Fibroblast of skin of abdomen (primary cell): Measurements from ENCODE around the gene MAST3.
"Not testable (repeated sequence)": the region's sequence is repeated elsewhere in the genome, so short reads cannot be mapped to it uniquely, and the experiment has no call there.

Source experiments
- DNase-seq: peaks from one replicate; pipeline ENCODE4 v3.0.0-alpha.2; 2013

The MAST3 gene

DNA sequence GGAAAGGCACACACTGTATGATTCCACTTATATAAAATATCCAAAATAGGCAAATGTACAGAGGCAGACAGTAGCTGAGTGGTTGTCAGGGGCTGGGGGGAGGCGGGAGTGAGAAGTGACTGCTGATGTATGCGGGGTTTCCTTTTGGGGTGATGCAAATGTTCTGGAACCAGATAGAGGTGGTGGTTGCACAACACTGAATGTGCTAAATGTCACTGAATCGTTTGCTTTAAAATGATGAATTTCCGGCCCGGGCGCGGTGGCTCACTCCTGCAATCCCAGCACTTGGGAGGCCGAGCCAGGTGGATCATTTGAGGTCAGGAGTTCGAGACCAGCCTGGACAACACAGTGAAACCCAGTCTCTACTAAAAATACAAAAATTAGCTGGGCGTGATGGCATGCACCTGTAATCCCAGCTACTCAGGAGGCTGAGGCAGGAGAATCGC lies 8.5 kb upstream of the MAST3 start:
- DNase-seq, result not testable (repeated sequence)

DNA sequence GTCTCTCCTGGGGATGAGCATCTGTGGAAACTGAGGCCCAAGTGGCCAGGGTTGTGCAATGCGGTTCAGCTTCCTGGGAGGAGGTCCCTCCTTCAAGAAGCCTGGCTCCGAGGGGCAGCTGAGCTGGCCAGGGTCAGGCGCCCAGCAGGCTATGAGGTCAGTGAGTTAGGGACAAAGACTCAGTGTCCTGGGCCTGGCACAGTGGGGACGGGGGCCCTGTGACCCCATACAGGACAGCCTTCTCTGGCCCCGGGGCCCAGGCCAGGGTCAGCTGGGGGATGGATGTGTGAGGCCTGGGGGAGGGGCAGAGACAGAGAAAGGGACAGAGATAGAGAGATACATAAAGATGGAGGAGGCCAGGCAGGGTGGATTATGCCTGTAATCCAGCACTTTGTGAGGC lies 7.9 kb upstream of the MAST3 start:
- no peak for DNase-seq

DNA sequence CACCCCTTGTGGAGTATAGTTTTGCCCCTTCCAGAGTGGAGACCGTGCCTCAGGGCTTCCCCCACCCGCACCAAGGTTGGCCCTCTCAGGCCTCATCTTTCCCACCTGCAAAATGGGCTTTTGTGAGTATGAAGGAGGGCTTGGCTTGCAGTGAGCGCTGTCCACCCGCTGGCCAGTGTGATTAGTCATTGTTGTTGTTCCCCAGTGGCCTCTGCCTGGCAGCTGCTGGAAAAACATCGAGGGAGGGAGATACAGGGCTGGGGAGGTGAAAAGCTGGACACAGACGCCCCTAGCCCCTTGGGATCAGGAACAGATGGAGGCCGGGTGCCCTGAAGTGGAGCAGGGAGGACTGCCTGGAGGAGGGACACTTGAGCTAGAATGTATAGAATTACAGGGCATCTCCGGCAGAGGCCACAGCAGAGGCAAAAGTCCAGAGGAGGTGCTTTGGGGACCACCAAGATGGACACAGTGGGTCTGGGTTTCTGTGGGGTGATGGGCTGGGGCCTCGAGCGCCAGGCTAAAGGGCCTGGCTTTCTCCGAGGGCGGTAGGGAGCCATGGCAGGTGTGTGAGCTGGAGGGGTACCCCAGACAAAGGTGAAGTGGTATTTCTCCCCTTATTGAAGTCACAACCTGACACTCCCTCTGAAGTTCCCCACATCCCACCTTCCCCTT lies 6.9 kb upstream of the MAST3 start:
- no peak for DNase-seq

DNA sequence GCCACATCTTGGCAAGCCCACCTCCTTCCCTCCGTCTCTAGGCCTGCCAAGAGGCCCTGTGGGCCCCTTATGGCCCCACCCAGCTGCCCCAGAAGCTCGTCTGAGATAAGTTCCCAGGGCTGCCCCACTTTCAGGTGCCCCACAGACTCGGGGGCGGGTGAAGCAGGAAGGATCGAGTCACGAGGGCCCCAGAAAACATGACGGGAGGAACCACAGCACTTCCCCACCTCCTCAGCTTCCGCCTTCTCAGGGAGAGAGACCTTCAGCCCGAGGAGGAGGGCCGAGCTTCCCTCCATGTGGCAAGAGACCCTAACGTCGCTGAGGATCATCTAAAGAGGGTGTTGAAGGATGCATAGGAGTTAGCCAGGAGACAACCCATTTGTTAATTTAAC lies 6.4 kb upstream of the MAST3 start:
- no peak for DNase-seq

DNA sequence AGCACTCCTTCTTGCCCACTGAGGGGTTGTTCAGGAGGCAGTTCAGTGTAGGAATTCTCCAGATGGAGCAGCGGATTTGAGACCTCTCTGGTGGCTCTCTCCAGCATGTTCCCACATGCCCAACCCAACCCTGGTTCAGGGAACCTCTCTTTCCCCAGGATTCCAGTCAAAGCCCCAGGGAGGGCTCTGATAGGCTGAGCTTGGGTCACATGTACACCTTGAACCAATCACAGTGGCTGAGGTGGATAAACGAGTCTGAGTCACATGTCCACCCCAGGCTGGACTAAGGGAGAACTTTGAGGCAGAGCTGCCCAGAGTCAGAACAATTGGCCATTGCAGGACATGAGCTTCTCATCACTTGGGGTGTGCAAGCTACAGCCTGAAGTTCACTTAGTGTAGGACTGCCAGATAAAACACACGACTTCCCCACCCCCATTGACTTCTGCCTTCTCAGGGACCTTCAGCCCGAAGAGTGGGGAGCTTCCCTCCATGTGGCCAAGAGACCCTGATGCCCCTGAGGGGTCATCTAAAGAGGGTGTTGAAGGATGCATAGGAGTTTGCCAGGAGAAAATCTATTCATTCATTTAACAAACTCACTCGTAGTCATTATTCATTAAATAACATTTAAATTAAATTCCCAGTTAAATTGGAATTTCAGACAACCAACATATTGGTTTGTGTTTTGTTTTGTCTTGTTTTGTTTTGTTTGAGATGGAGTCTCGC lies 4.0 kb upstream of the MAST3 start:
- DNase-seq, result no peak

DNA sequence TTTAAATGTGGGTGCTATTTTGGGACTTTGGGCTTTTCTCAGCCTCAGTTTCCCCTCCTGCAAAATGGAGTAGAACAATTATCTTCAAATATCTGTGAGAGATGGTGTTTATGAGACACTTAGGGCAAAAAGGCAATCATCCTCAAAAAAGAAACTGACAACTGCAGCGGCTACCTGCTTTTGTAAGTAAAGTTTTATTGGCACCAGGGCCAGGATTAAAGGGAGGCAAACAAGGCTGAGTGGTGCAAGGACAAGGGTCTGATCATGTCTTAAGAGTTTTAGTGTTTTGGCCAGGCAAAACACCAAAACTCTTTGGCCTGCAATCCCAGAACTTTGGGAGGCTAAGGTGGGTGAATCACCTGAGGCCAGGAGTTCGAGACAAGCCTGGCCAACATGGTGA lies 1.3 kb upstream of the MAST3 start:
- no peak for DNase-seq

DNA sequence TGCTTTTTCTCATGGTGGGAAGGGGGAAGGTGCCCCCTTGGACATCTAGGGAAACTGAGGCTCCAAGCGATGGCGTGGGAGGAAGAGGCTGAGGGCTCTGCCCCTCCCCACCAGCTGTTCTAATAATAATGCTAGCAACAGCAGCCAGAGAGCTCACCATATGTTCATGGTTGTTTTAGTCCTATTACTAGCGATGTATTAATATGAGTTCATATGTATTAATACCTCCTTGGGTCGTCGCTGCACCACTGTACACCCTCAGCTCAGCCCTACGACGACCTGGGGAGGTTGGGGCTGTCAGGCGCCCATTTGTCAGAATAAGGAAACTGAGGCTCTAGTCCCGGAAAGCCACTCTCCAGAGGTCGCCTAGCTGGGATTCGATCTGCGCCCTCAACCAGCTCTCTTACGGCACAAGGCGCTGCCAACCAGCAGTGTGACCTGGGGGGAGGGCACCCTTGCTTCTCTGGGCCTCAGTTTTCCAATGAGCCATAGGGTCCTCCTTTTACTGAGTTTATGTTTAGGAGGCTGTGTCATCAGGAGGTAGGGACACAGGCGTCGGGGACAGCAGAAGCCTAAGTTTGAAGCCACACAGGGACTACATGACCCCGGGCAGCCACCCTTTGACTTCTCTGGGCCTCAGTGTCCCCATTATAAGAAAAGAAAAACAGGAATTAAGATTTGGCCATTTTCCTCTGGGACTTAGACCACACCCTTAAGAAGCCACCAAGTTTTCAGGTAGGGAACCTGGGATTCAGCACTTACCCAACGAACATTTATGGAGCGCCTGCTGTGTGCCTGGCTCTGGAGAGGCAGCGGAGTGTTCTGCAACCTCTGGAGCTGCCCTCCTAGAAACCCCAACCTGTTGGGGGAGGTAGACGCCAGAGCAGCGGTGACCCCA lies 664 bp downstream of the MAST3 start:
- no peak for DNase-seq

DNA sequence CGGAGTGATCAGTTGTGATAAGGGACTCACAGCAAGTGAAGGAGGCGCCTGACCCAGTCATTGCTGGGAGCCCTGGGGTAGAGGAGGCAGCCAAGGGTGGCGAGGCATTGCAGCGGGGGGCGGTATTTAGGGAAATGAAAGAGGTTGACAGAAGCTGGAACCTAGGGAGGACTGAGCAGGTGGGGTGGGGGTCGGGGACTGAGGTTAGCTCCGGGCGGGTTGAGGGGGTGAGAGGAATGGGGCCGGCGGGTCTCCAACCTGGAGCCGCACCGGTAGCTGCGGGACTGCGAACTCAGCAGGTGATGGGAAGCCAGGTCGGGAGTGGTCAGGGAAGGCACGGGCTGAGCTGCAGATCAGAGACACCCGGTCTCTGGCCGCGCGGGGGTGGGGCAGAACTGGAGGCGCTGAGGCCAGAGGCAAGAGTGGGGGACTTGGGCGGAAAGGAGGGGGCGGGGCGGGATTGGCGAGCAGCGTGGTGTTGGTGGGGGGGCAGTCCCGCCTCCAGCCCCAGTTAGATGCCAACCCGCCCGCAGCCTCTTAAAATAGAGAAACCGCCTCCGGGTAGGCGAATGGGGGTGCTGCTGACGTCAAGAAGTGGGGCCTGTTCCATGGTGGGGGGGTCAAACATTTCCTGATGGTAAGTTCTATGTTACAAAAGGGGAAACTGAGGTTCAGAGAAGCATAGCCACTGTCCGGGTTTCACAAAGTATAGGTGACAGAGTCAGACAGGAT lies 1.5 kb downstream of the MAST3 start:
- no peak for DNase-seq

DNA sequence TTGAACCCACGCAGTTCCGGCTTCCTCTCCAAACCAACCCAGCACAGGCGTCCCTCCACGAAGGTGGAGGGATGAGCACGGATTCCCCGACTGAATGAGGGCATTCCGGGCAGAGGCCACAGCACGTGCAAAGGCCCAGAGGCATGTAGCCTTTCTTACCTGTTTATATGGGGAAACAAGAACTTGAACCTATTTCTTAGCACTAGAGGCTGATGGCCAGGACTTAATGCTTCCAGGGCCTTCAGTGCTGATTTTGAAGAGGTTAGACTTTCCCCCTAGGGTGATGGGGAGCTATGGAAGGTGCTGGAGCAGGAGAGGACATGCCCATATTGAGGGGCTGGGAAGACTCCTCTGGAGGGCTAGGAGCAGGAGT lies 2.0 kb downstream of the MAST3 start:
- DNase-seq, result no peak

DNA sequence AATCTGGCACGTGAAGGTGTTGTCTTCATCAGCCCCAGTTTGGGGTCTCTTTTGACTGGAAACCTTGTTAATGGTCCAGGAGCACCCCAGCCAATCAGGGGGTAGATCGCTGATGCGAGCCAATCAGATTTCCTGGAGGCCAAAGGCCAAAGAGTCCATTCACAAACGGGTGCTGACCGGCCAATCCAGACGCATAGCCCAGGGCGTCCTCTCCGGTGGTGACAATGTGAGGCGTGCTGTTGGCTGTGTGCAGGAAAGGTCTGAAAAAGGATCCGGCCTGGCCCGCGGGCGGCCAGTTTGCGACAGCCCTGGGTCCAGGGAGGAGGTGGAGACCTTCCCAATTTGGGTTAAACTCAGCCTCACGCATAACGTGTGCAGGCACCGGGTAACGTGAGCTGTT lies 3.1 kb downstream of the MAST3 start:
- DNase-seq, result no peak

DNA sequence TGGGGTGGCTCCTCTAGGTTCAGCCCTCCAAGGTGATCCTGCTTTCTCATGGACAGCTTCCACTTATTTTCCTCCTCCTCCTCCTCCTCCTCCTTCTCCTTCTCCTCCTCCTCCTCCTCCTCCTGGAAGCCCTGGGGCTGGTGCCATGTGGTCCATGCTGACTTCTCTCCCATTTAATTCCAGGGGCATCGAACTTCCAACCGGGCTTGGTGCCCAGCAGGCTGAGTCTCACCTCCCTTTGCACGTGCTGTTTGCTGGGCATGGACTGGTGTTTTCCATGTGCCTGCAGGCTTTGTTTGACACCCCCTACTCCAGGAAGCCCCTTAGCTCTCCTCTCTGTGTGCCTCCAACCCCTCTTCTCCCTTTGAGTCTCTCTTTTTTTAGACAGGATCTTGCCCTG lies 3.7 kb downstream of the MAST3 start:
- no peak for DNase-seq

DNA sequence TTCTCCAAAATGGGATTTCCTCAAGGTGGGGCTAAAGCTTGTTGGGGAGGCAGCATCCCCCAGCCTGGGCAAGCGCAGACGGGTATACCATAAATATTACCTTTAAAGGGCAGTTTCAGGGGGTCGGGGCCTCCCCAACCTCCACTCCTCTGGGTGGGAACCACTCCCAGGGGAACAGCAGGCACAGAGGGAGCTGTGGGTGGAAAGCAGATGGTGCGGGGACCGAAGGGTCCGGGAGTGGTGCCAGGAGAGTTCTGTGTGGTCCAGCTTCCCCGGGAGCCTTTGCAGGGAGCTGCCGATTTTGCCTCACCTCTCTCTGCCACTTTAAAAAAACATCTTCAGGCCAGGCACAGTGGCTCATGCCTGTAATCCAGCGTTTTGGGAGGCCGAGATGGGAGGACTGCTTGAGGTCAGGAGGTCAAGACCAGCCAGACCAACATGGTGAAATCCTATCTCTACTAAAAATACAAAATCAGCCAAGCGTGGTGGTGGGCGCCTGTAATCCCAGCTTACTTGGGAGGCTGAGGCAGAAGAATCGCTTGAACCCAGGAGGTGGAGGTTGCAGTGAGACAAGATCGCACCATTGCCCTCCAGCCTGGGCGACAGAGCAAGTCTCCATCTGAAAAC lies 5.5 kb downstream of the MAST3 start:
- no peak for DNase-seq

DNA sequence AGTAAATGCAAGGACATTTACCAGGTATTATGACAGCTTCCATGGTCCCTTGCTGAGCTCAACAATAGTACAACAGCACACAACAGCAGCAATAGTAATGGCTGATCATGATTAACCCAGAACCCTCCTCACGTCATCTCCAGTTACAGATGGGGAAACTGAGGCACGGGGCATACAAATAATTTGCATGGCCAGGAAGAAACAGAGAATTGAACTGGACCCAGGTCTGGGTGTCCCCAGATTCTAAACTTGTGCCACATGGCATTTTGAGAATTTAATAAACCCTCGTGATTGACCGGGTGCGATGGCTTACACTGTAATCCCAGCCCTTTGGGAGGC lies 7.2 kb downstream of the MAST3 start:
- no peak for DNase-seq

DNA sequence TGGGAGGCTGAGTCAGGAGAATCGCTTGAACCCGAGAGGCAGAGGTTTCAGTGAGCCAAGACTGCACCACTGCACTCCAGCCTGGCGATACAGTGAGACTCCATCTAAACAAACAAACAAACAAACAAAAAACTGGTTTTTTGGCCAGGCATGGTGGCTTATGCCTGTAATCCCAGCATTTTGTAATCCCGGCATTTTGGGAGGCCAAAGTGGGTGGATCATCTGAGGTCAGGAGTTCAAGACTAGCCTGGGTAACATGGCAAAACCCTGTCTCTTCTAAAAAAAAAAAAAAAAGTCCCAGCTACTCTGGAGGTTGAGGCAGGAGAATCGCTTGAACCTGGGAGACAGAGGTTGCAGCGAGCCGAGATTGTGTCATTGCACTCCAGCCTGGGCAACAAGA lies 7.7 kb downstream of the MAST3 start:
- not testable (repeated sequence) for DNase-seq

DNA sequence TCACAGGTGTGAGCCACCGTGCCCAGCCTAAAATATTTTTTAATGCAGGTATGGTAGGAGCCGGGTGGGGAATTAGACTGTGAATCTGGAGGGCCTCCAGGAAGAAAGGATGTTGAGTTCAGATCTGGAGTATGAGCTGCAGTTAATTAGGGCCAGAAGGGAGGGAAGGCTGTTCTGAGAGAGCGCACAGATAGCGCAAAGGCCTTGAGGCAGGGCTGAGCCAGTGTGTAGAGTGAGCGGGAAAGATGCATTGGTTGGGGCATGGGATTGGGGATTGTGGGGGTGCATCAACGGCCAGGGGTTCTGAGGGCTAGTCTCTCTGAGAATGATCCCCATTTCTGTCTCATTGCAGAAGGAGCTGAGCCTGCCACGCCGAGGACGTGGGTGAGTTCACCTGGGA lies 9.7 kb downstream of the MAST3 start:
- no peak for DNase-seq

DNA sequence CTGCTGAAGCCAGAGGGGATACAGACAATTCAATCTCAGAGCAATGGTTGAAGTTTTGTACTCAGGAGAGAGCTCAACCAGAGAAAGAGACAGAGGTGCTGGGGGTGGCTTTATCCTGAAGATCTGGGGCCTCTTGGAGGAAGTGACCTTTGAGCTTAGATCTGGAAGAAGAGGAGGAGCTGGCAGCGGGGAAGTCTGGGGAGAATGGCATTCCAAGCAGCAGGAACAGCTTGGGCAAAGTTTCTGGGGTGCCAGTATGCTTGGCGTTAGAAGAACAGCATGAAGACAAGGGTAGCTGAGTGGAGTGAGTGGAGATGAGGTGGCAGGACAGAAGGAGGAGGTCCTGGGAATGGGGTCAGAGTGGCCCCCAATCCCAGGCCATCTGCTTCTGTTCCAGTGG lies 11.3 kb downstream of the MAST3 start:
- DNase-seq, result no peak

DNA sequence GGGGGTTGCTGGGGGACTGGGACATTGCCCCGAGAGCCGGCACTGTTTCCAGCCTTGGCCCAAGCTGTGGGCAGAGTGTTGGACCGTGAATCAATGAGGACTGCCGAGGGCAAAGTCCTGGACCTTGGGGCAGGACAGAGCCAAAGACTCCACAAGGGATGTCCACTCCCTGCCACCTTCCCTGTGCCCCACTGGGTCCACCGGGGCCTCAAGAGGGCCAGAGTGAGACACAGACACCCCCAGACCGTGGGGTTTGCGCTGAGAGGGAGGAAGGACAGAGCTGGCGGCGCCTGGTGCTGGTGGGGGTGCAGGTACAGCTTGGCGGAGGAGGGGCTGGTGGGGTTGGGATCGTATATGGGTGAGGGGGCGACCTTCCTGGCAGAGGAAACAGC lies 11.8 kb downstream of the MAST3 start:
- DNase-seq, result no peak

DNA sequence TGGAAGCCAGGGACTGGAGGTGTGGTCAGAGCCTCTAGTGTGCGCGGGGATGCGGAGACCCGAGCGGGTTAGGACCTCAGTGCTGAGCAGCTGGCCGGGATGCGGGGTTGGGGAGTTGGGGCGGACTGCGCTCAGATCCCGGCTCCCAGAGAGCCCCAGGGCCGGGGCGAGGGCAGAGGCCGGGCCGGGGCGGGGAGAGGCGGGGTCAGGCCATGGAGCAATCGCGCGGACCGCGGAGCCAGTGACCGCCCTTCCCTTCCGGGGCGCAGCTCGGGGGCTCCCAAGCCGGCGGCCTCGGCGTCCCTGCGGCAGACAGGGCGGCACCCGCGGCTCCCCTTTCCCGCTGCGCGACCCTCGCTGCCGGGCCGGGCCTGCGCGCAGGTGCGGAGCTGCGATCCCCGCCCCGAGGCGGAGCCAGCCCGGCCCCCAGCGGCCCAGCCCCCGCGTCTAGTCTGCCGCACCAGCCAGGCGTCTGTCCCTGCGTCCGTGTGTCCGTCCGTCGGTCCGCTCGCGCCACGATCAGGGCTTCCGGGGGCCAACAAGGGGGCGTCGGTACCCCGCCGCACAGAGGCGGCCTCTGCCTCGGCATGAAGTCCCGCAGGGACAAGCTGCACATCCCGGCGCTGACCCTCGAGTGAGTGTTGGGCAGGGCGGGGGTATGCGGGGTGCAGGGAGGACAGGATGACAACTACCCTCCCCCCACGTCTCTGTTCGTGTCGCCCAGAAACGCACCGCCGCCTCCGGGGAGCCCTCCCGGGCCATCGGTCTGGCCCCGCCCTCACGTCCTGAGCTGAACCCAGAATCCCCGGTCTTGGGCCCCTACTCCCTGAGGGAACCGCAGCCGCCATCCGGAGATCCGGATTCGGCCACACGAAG lies 12.4 kb downstream of the MAST3 start:
- DNase-seq, result no peak

DNA sequence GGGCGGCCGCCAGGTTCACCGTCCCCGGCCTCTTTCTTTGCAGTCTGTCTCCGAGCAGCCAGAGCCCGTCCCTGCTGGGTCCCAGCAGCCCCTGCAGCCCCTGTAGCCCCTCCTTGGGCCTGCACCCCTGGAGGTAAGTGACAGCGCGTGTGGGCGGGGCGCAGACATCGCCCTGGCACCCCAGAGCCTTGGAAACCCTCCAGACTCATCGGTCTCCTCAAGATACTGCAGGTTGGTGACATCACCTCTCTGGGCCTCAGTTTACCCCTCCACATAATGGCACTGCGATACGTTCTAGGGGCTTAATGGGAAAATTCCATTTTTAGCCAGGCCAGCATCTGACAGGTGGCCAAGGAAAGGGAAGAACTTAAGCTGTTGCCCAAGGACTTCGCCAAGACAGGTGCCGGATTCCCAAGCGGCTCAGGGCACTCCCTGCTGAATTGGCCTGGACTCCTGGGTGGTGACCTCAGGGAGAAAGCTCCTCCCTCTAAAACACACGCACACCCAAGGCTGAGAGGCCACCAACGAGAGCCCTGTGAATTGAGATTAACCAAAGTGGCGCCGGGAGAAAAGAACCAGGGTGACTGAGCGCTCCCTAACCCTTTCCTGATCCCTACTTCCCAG lies 13.1 kb downstream of the MAST3 start:
- DNase-seq, result no peak

DNA sequence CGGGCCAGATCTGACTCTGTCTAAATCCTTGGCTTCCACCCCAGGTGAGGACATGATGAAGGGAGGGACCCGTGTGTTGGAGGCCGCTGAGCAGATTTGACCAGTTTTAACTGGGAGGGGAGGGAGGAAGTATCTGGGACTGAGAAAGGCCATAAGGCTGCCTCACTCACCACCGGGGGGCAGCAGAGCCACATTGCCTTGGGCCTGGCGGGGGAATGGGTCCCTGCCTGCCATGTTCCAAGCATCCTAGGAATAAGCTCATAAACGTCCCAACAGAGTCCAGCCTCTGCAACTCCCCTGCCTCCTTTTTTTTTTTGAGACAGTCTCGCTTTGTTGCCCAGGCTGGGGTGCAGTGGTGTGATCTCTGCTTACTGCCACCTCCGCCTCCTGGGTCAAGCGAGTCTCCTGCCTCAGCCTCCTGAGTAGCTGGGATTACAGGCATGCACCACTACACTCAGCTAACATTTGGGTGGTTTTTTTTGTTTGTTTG lies 15.5 kb downstream of the MAST3 start:
- DNase-seq, result peak; percentile 68

DNA sequence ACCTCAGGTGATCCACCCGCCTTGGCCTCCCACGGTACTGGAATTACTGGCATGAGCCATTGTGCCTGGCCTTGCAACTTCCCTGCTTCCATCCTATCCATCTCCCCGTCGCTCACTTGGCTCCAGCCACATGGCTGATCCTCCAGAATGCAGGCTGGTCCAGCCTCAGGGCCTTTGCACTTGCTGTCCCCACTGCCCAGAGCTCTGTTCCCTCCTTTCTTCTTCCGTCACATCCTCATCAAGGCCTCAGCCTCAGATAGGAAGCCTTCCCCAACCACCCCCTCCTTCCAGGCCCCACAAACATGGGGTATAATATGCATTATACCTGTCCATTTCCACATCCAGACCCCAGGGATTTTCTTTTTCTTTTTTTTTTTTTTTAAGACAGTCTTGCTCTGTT lies 16.2 kb downstream of the MAST3 start:
- no peak for DNase-seq
